Liver (tissue), 3 donors: ENCODE results near the gene IL22RA1.

Experiments used
- GABPA ChIP-seq, 2 donors: IDR thresholded peaks in 1 of 2; conservative IDR thresholded peaks in 1 of 2; 2 replicates each; pipeline ENCODE4 v1.6.1; 2016; ENCODE audit warnings: antibody characterized with exemption in 2 of 2, mild to moderate bottlenecking in 1 of 2, moderate library complexity in 1 of 2
- JUND ChIP-seq, 2 donors: IDR thresholded peaks; 2 replicates each; pipeline ENCODE4 v1.6.1; 2016; ENCODE audit warnings: antibody characterized with exemption in 2 of 2
- RXRA ChIP-seq, 2 donors: IDR thresholded peaks; 2 replicates each; pipeline ENCODE4 v1.6.1; 2017 to 2018; ENCODE audit warnings: antibody characterized with exemption in 2 of 2, mild to moderate bottlenecking in 1 of 2
- SP1 ChIP-seq: IDR thresholded peaks from 2 replicates; pipeline ENCODE4 v1.6.1; 2018; ENCODE audit warnings: antibody characterized with exemption, mild to moderate bottlenecking
- TF ChIP-seq, protein P1 (sequence below): fragments of 150-350 bp; IDR thresholded peaks from 2 replicates; pipeline ENCODE4 v1.5.1; 2017; ENCODE audit warnings: improper control_type of control experiment, low read depth, low read length; ENCODE audit not compliant: missing input control
- TF ChIP-seq, protein P2 (sequence below): IDR thresholded peaks from 2 replicates; pipeline ENCODE4 v1.6.1; 2016; ENCODE audit warnings: antibody characterized with exemption
- TF ChIP-seq, protein P3 (sequence below): IDR thresholded peaks from 2 replicates; pipeline ENCODE4 v1.6.1; 2016; ENCODE audit warnings: antibody characterized with exemption, mild to moderate bottlenecking
- TF ChIP-seq, protein P4 (sequence below): IDR thresholded peaks from 2 replicates; pipeline ENCODE4 v1.6.1; 2016; ENCODE audit warnings: antibody characterized with exemption
- donor health status: healthy.
- donor health status: healthy.

DNA sequence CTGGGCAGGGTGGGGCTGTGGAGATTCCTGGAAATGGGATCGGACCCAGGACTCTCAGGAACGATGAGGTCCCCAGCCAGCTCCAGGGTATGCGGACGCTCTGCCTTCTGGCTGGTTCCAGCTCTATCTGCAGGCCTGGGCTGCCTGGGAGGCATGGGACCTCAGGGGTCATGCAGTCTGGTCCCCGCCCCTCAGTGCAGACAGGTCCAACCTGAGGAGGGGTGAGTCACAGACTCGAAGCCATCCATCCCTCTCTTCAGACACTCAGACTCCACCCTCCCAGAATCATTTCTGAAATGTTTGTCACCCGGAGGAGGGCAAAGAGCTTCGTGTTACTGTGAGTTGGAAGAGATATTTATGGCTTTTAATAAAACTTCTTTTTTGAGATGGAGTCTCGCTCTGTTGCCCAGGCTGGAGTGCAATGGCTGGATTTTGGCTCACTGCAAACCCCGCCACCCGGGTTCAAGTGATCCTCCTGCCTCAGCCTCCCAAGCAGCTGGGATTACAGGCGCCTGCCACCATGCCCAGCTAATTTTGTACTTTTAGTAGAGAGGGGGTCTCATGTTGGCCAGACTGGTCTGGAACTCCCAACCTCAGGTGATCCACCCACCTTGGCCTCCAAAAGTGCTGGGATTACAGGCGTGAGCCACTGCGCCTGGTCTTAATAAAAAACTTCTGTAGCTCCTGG is 25.1 kb downstream of the IL22RA1 start:
- TF ChIP-seq, protein P1, sequence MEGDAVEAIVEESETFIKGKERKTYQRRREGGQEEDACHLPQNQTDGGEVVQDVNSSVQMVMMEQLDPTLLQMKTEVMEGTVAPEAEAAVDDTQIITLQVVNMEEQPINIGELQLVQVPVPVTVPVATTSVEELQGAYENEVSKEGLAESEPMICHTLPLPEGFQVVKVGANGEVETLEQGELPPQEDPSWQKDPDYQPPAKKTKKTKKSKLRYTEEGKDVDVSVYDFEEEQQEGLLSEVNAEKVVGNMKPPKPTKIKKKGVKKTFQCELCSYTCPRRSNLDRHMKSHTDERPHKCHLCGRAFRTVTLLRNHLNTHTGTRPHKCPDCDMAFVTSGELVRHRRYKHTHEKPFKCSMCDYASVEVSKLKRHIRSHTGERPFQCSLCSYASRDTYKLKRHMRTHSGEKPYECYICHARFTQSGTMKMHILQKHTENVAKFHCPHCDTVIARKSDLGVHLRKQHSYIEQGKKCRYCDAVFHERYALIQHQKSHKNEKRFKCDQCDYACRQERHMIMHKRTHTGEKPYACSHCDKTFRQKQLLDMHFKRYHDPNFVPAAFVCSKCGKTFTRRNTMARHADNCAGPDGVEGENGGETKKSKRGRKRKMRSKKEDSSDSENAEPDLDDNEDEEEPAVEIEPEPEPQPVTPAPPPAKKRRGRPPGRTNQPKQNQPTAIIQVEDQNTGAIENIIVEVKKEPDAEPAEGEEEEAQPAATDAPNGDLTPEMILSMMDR, result no peak
- TF ChIP-seq SP1, result no peak
- TF ChIP-seq JUND (IDR thresholded peaks at IDR 0.05), result no peak
- TF ChIP-seq GABPA (IDR thresholded peaks at IDR 0.05 in 1 of 2, conservative IDR thresholded peaks at IDR 0.05 in 1 of 2), result no peak
- TF ChIP-seq, protein P2, sequence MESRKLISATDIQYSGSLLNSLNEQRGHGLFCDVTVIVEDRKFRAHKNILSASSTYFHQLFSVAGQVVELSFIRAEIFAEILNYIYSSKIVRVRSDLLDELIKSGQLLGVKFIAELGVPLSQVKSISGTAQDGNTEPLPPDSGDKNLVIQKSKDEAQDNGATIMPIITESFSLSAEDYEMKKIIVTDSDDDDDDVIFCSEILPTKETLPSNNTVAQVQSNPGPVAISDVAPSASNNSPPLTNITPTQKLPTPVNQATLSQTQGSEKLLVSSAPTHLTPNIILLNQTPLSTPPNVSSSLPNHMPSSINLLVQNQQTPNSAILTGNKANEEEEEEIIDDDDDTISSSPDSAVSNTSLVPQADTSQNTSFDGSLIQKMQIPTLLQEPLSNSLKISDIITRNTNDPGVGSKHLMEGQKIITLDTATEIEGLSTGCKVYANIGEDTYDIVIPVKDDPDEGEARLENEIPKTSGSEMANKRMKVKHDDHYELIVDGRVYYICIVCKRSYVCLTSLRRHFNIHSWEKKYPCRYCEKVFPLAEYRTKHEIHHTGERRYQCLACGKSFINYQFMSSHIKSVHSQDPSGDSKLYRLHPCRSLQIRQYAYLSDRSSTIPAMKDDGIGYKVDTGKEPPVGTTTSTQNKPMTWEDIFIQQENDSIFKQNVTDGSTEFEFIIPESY, result no peak
- TF ChIP-seq, protein P3, sequence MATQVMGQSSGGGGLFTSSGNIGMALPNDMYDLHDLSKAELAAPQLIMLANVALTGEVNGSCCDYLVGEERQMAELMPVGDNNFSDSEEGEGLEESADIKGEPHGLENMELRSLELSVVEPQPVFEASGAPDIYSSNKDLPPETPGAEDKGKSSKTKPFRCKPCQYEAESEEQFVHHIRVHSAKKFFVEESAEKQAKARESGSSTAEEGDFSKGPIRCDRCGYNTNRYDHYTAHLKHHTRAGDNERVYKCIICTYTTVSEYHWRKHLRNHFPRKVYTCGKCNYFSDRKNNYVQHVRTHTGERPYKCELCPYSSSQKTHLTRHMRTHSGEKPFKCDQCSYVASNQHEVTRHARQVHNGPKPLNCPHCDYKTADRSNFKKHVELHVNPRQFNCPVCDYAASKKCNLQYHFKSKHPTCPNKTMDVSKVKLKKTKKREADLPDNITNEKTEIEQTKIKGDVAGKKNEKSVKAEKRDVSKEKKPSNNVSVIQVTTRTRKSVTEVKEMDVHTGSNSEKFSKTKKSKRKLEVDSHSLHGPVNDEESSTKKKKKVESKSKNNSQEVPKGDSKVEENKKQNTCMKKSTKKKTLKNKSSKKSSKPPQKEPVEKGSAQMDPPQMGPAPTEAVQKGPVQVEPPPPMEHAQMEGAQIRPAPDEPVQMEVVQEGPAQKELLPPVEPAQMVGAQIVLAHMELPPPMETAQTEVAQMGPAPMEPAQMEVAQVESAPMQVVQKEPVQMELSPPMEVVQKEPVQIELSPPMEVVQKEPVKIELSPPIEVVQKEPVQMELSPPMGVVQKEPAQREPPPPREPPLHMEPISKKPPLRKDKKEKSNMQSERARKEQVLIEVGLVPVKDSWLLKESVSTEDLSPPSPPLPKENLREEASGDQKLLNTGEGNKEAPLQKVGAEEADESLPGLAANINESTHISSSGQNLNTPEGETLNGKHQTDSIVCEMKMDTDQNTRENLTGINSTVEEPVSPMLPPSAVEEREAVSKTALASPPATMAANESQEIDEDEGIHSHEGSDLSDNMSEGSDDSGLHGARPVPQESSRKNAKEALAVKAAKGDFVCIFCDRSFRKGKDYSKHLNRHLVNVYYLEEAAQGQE, result no peak
- no peak for TF ChIP-seq RXRA (IDR thresholded peaks at IDR 0.05)
- TF ChIP-seq, protein P4, sequence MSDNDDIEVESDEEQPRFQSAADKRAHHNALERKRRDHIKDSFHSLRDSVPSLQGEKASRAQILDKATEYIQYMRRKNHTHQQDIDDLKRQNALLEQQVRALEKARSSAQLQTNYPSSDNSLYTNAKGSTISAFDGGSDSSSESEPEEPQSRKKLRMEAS, result no peak
